HepG2 (cell line): Measurements from ENCODE around the gene SEBOX. TPM values are rescaled to one million over a fixed set of nuclear protein-coding genes. Genes with fewer than 3 reads are reported as not detected.

Experiments used
- EED ChIP-seq: sonication (generic); formaldehyde crosslinking; IDR thresholded peaks from 2 replicates; pipeline ENCODE4 v1.5.0; 2020; ENCODE audit warnings: mild to moderate bottlenecking, missing genetic modification reagents
- HNRNPUL1 ChIP-seq: fragments of 200-400 bp; formaldehyde crosslinking; IDR thresholded peaks from 2 replicates; pipeline ENCODE4 v1.6.1; 2017; ENCODE audit warnings: low read depth, mild to moderate bottlenecking, low read length, moderate library complexity
- JUND ChIP-seq: sonication (generic); formaldehyde crosslinking; IDR thresholded peaks from 2 replicates; pipeline ENCODE4 v1.8.0; 2022; ENCODE audit warnings: mild to moderate bottlenecking, missing genetic modification reagents
- MXD3 ChIP-seq: IDR thresholded peaks from 2 replicates; pipeline ENCODE4 v1.6.1; 2016; ENCODE audit warnings: mild to moderate bottlenecking, missing biosample characterization, missing genetic modification reagents
- PBX3 ChIP-seq: sonication (generic); formaldehyde crosslinking; IDR thresholded peaks from 2 replicates; pipeline ENCODE4 v1.8.1; 2023; ENCODE audit warnings: missing genetic modification reagents, inconsistent platforms, borderline replicate concordance
- PCBP1 ChIP-seq: fragments of 200-400 bp; formaldehyde crosslinking; IDR thresholded peaks from 2 replicates; pipeline ENCODE4 v1.6.1; 2017; ENCODE audit warnings: mild to moderate bottlenecking, low read depth, low read length, borderline replicate concordance
- SIX1 ChIP-seq: sonication (generic); formaldehyde crosslinking; IDR thresholded peaks from 2 replicates; pipeline ENCODE4 v1.4.0; 2020; ENCODE audit warnings: missing genetic modification reagents, borderline replicate concordance
- TEAD2 ChIP-seq: sonication (generic); formaldehyde crosslinking; IDR thresholded peaks from 2 replicates; pipeline ENCODE4 v1.9.0; 2021; ENCODE audit warnings: missing genetic modification reagents
- TFDP2 ChIP-seq: sonication (generic); formaldehyde crosslinking; IDR thresholded peaks from 2 replicates; pipeline ENCODE4 v1.4.0; 2020; ENCODE audit warnings: missing genetic modification reagents
- THYN1 ChIP-seq: sonication (generic); formaldehyde crosslinking; IDR thresholded peaks from 2 replicates; pipeline ENCODE4 v1.8.1; 2023; ENCODE audit warnings: low read depth, mild to moderate bottlenecking, moderate library complexity, missing genetic modification reagents, borderline replicate concordance
- ZBTB20 ChIP-seq: sonication (generic); formaldehyde crosslinking; IDR thresholded peaks from 2 replicates; pipeline ENCODE4 v1.8.1; 2023; ENCODE audit warnings: missing genetic modification reagents, low read depth, mild to moderate bottlenecking, borderline replicate concordance
- ZFP36 ChIP-seq: fragments of 150-350 bp; IDR thresholded peaks from 2 replicates; pipeline ENCODE4 v1.6.1; 2018; ENCODE audit warnings: borderline replicate concordance, low read length, low read depth; ENCODE audit not compliant: partially characterized antibody
- ZFP90 ChIP-seq: sonication (generic); formaldehyde crosslinking; IDR thresholded peaks from 2 replicates; pipeline ENCODE4 v1.8.0; 2022; ENCODE audit warnings: missing genetic modification reagents, mild to moderate bottlenecking, inconsistent platforms, borderline replicate concordance
- ZNF556 ChIP-seq: sonication (generic); formaldehyde crosslinking; IDR thresholded peaks from 2 replicates; pipeline ENCODE4 v1.4.0; 2020; ENCODE audit warnings: mild to moderate bottlenecking, missing genetic modification reagents, borderline replicate concordance
- ZNF614 ChIP-seq: IDR thresholded peaks from 2 replicates; pipeline ENCODE4 v1.6.1; 2018; ENCODE audit warnings: missing biosample characterization, missing genetic modification reagents, inconsistent platforms, borderline replicate concordance
- polyA plus RNA-seq, 8 experiments: library from polyadenylated mRNA; depleted of rRNA in 3 of 8; stranded (reverse) in 7 of 8; unstranded in 1 of 8; fragments of >200 nt; fragmentation: Illumina TruSeq in 4 of 8; extraction: Trizol in 4 of 8; gene quantifications; 2 replicates each; pipeline versions ENCODE4 v1.2.1 to v1.2.3, GENCODE V29; 2011 to 2016; ENCODE audit warnings: low read depth in 4 of 8, missing spikeins in 1 of 8, mixed read lengths in 1 of 8; ENCODE audit not compliant: insufficient read depth in 1 of 8
- total RNA-seq, 5 experiments: library from RNA; depleted of rRNA; stranded (reverse); fragments of >200 nt; fragmentation: Illumina TruSeq; extraction: Trizol; gene quantifications; 2 replicates each; pipeline ENCODE4 v1.2.3, GENCODE V29; 2016; ENCODE audit warnings: low read depth in 1 of 5
- TF ChIP-seq, protein P1 (sequence below): sonication (generic); formaldehyde crosslinking; IDR thresholded peaks from 2 replicates; pipeline ENCODE4 v1.4.0; 2020; ENCODE audit warnings: missing genetic modification reagents

Gene SEBOX
- total and polyA plus RNA-seq, 2 of the 13 experiments (the other 11 are each of a cell fraction or from before 2014, with no cell fraction given) = not detected

DNA sequence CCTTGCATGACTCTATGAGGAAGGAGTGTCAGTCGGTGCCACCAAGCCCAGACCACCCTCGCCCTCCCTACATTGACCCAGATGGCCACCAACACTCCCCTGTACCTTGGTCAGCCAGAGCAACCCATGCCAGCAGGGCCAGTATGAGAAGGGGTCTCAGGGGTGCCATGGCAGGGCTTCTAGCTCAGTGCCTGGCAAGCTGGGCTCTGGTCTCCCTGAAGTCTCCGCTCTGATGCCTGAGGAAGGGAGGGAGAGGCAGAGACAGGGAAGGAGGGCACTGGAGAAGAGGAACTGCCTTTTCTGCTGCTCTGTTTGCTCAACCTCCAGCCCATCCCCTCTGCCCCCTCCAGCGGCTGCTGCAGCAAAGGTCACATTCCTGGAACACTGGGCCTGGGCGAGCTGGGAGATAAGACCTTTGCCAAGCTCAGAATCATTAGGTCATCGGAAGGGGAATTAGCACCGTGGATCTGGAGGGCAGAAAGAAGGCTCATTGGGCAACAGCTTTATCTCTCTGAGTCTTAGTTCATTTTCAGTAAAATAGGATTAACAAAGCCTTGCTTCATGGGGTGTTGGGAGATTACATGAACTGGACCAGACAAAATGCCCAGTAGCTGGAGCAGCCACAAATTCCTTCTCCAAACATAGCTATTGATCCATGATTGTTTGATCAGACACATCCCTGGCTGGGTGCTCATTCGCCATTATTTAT is 5.2 kb upstream of the SEBOX start, which contains the start of gene VTN (continued):
- peak; percentile 90; the same call in 1 of the 2 replicates for TF ChIP-seq ZFP90
- TF ChIP-seq ZNF614 = peak; percentile 79
- peak; percentile 55; the same call in 1 of the 2 replicates for TF ChIP-seq JUND
- TF ChIP-seq ZNF556 (CRISPR knock-in tag) = no peak
- peak; percentile 82 for TF ChIP-seq ZBTB20 (CRISPR knock-in tag)
- no peak for TF ChIP-seq PBX3 (CRISPR knock-in tag)
- TF ChIP-seq, protein P1, sequence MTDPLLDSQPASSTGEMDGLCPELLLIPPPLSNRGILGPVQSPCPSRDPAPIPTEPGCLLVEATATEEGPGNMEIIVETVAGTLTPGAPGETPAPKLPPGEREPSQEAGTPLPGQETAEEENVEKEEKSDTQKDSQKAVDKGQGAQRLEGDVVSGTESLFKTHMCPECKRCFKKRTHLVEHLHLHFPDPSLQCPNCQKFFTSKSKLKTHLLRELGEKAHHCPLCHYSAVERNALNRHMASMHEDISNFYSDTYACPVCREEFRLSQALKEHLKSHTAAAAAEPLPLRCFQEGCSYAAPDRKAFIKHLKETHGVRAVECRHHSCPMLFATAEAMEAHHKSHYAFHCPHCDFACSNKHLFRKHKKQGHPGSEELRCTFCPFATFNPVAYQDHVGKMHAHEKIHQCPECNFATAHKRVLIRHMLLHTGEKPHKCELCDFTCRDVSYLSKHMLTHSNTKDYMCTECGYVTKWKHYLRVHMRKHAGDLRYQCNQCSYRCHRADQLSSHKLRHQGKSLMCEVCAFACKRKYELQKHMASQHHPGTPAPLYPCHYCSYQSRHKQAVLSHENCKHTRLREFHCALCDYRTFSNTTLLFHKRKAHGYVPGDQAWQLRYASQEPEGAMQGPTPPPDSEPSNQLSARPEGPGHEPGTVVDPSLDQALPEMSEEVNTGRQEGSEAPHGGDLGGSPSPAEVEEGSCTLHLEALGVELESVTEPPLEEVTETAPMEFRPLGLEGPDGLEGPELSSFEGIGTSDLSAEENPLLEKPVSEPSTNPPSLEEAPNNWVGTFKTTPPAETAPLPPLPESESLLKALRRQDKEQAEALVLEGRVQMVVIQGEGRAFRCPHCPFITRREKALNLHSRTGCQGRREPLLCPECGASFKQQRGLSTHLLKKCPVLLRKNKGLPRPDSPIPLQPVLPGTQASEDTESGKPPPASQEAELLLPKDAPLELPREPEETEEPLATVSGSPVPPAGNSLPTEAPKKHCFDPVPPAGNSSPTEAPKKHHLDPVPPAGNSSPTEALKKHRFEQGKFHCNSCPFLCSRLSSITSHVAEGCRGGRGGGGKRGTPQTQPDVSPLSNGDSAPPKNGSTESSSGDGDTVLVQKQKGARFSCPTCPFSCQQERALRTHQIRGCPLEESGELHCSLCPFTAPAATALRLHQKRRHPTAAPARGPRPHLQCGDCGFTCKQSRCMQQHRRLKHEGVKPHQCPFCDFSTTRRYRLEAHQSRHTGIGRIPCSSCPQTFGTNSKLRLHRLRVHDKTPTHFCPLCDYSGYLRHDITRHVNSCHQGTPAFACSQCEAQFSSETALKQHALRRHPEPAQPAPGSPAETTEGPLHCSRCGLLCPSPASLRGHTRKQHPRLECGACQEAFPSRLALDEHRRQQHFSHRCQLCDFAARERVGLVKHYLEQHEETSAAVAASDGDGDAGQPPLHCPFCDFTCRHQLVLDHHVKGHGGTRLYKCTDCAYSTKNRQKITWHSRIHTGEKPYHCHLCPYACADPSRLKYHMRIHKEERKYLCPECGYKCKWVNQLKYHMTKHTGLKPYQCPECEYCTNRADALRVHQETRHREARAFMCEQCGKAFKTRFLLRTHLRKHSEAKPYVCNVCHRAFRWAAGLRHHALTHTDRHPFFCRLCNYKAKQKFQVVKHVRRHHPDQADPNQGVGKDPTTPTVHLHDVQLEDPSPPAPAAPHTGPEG (CRISPR knock-in tag) = no peak
- TF ChIP-seq MXD3 (CRISPR knock-in tag) = no peak; the same call in 1 of the 2 replicates
- TF ChIP-seq HNRNPUL1 = no peak
- TF ChIP-seq EED (CRISPR knock-in tag) = no peak
- peak; percentile 37; the same call in 1 of the 2 replicates for TF ChIP-seq SIX1 (CRISPR knock-in tag)
- TF ChIP-seq PCBP1 = no peak
- TF ChIP-seq TFDP2 (CRISPR knock-in tag) = peak; percentile 29; the same call in 1 of the 2 replicates
- TF ChIP-seq THYN1 (CRISPR knock-in tag) = no peak
- TF ChIP-seq ZFP36 = no peak
- TF ChIP-seq TEAD2 (CRISPR knock-in tag) = peak; percentile 28; the same call in 1 of the 2 replicates
